Kidney tubule cell (primary cell): ENCODE measurements around the gene TOPBP1.
"Not testable (repeated sequence)": the region's sequence is repeated elsewhere in the genome, so short reads cannot be mapped to it uniquely, and the experiment has no call there.

Experiments
- DNase-seq: peaks from one replicate; pipeline ENCODE4 v3.0.0-alpha.2; 2018; ENCODE audit warnings: low spot score

Gene TOPBP1

DNA sequence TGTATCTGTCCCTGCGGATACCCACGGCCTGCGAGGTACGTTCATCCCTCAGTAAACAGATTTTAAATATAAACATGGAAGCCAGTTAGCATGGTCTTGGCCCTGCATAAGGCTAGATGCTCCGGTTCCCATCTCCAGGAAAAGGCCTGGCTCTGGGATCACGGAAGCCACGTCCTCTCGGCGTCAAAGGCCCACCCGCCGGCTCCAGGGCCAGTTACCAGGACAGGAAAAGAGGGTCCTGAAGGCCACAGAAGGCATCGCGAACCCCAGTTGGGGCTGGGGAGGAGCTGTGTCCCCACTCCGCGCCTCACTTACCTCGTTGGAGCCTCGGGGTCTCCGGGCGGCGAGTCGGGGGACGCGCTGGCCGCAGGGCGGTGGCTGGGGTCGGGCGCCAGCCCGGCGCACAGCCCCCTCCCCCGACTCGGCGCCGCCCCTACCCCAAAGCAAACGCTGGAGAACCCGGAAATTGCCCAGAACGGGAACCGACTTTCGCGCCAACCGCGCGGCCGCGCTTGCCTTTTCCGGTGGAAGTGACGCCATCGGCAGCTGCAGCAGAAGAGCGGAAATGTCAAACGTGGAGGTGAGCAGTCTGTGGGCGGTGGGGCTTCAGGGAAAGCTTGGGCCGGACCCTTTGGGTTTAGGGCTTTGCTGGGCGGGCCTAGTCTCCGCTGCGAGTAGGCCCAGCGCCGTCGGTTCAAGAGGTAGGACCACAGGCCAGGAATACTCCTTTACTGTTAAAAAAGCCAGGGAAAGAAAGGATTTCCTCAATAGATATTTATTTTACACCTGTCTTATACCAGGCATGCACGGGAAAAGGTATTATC lies at the start of gene TOPBP1:
TOPBP1 (minus strand) TSS at position 488 of the 824 bp plus-strand sequence. CDS start 814 bp downstream, outside the sequence.
- peak; percentile 79 for DNase-seq

- no peak for DNase-seq
Measured at GRCh38 chr3:133711013-133711412, 49.3 kb upstream of the TOPBP1 start.

- DNase-seq = no peak
Measured at GRCh38 chr3:133709139-133709750, 47.5 kb upstream of the TOPBP1 start.

GRCh38 chr3:133706033-133706432 lies 44.3 kb upstream of the TOPBP1 start:
- DNase-seq = no peak

GRCh38 chr3:133703915-133704314 lies 42.2 kb upstream of the TOPBP1 start:
- no peak for DNase-seq

DNA sequence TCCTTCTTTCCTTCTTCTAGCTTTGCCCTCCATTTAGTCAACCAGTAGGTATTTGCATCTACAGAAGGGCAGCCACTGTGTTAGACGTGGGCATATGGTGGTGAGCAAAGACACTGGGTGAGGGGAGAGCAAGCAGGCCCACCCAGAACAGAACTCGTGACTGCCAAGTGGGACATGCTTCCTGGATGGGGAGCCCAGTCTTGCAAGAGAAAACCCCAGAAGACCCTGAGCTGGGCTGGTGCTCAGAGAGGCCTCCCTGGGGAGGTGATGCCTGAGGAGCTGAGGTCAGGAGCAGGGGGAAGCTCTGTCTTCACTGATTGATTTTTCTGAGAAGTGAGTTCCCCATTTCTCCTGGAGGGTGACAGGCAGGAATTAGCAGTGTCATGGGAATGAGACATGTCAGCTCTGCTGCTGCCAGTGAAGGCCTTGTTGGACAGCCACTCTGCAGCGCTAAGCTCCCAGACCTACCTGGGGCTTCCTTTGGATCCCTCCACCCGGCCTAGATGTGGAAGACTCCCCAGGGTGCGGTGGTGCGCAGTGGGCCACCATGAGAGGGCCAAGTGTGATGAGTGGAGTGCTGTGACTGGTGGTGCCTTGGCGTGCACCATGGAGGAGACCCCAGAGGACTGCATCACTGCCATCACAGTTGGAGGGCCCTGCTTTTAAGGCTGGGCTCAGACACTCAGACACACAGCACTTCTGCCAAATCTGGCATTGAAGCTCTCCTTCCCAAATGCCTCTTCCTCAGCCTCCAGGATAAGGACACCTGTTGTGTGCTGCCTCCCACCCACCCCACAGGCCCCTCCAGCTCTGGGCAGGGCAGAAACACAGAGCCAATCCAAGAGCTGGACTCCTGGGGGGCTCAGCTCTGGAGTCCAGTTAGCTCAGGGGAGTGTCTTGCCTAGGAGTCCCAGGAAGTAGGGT lies 40.0 kb upstream of the TOPBP1 start:
- DNase-seq = no peak

GRCh38 chr3:133700351-133700750 lies 38.6 kb upstream of the TOPBP1 start:
- DNase-seq = no peak

DNA sequence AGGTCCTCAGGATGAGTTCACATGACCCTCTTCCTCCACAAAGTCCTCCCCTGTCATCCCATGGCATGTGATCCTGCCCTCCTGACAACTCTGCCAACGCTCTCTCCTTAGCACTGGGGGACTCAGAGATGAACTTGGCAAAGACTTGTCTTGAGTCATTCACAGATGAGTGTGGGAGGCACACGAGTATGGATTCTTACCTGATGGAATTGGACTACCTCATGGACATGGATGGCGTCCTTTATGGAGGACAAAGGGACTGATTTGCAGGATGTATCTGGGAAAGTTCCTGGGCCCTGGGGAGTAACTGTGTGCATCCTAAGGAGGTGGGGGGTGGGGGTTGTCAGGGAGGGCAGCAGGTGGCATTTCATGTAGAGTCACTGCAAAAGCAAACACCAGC lies 38.2 kb upstream of the TOPBP1 start:
- DNase-seq = no peak

GRCh38 chr3:133699467-133699866 lies 37.7 kb upstream of the TOPBP1 start:
- no peak for DNase-seq

GRCh38 chr3:133697960-133698359 lies 36.2 kb upstream of the TOPBP1 start:
- no peak for DNase-seq

- no peak for DNase-seq
Measured at GRCh38 chr3:133695560-133696171, 33.9 kb upstream of the TOPBP1 start.

GRCh38 chr3:133694288-133695268 lies 32.8 kb upstream of the TOPBP1 start:
- DNase-seq = no peak

DNA sequence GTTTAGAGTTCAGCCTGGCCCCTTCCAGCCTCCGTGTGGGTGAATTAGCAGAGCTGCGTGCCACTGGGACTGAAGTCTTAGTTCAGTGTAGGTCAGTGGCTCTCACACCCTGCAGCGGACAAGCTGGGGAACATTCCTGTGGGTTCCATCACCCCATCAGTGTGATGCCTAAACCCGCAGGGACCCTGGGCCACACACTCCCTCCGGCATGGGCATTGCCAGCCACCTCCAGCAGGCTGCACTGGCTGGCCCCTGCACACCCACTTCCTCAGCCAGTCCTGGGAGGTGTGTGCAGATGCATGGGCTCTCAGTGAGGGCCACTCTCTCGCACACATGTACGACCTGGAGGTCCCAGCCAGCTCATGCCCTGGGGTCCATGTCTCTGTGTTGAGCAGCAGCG lies 32.1 kb upstream of the TOPBP1 start:
- no peak for DNase-seq

- no peak for DNase-seq
Measured at GRCh38 chr3:133692759-133693158, 31.0 kb upstream of the TOPBP1 start.

DNA sequence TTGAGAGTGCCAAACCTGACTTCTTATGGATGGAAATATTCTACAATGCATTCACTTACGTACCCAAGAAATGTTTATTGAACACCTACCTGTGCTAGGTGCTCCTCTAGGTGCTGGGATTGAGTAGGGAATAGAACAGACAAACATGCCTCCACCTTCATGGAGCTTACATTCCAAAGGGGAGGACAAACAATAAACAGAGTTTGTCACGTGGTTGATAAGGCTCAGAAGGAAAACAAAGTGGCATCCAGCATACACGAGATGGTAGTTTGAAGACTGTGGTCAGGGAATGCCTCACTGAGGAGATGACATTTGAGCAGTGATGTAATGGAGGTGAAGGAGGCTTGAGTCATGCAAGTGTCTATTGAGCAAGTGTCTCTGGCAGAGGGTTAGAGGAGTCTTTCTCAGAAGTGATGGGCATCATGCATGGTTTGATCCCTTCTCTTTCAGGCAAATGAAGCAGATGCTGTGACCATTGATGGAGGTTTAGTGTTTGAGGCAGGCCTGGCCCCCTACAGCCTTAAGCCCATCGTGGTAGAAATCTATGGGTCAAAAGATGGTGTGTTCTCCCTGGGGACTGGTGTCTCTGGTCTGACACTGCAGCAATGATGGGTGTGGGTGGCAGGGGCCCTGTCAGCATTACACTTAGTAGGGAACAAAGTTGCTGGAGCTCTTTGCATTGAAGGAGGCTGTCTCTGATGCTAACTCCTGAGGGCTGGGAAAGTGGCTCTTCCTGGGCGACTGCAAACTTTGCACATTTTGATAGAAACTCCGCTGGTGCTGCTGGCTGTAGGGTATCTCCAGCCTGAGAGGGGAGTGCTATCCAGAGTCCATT lies 29.7 kb upstream of the TOPBP1 start:
- peak; percentile 34 for DNase-seq

DNA sequence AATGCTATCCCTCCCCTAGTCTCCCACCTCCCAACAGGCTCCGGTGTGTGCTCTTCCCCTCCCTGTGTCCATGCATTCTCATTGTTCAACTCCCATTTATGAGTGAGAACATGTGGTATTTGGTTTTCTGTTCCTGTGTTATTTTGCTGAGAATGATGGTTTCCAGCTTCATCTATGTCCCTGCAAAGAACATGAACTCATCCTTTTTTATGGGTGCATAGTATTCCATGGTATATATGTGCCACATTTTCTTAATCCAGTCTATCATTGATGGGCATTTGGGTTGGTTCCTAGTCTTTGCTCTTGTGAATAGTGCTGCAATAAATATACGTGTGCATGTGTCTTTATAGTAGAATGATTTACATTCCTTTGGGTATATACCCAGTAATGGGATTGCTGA lies 16.3 kb upstream of the TOPBP1 start:
- not testable (repeated sequence) for DNase-seq

DNA sequence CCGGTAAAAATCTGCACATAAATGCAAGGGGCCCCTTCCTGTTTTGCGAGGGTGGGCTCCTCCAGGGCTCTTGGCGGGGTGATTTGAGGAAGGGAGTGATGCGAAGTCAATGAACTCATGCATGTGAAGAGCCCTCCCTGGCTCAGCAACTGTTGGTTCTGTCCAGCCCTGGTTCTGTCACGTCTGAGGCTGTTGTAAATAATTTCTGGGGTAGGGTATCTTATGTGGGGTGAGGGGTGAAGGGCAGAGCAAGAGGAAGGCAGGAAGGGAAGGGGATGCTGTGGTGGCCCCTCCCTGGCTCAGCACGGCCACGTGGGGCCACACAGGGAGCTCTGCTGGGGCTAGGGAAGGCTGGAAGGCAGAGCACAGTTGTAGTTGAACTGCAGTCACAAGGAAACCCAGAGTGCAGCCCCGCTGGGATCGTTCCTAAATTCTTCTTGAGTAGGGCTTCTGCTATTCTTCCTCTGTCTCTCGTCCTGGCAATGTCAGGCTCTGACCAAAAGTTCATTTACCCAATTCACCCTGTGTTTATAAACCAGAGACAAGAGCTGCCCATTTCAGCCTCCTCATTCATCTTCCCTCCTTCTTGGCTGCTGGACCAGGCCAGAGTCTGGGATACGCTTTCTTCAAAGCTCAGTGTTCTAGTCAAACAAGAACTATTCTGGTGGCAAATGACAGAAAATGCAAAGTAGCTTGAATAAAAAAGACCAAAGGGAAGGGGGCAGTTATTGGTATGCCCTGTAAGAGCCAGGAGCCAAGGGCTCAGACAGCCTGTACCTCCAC lies 14.8 kb upstream of the TOPBP1 start:
- DNase-seq = no peak

DNA sequence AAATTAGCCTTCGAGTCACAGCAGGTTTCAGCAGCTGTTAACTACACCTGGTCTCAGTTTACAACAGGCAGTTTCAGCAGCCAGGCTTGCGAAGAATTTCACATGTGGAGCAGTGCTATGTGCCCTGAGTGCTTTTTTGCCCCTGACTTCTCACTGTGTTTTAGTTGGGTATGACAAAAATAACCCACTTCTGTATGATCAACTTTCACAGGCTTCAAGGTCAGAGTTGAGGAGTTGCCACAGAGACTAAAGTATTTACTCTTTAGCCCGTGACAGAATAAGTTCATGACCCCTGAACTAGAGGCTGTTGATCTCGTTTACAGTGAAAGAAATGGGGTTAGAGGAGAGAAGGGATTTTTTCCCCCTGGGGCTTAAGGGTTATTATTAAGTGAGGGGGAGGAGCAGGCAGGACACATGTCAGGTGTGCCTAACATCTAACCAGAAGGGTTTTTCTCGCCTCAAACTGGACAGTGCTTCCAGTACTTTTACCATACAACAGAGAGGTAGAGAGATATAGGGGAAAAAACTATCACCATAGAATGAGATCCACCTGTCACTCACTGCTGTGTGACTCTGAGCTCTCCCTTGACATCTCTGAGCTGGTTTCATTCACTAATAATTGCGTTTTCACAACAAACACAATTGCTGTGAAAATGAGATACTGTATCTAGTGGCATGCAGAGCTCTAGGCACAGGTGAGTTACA lies 14.0 kb upstream of the TOPBP1 start:
- DNase-seq = no peak
